22Rv1 (cell line): ENCODE results near the gene SRSF3.

Experiments
- ZFX ChIP-seq: fragments of 450-650 bp; IDR thresholded peaks from 2 replicates; pipeline ENCODE4 v1.6.1; 2017; ENCODE audit warnings: antibody characterized with exemption, borderline replicate concordance
- TF ChIP-seq, protein P1 (sequence below): fragments of 450-650 bp; IDR thresholded peaks from 2 replicates; pipeline ENCODE4 v1.5.1; 2017; ENCODE audit warnings: mild to moderate bottlenecking

DNA sequence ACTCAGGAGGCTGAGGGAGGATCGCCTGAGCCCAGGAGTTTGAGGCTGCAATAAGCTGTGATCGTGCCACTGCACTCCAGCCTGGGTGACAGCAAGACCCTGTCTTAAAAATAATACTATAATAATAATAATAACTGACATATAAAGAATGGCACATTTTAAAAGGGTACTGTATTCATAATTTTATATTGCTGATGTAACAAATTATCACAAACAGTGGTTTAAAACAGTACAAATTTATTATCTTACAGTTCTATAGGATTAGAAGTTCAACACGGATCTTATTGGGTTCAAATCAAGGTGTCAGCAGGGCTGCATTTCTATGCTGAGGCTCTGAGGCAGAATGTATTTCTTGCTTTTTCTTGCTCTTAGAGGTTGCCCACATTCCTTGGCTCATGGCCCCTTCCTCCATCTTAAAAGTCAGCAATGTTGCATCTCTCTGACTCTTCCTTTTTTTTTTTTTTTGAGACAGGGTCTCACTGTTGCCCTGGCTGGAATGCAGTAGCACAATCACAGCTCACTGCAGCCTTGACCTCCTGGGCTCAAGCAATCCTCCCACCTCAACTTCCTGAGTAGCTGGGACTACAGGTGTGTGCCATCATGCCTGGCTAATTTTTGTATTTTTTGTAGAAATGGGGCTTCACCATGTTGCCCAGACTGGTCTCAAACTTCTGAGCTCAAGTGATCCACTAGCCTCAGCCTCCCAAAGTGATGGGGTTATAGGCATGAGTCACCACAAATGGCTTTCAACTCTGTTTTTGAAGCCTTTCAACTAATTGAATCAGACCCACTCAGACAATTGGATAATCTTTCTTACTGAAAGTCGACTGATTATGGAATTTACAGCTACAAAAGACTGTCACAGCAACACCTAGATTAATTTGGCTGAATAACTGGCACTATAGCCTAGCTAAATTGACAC, 22.8 kb upstream of the SRSF3 start:
- TF ChIP-seq, protein P1, sequence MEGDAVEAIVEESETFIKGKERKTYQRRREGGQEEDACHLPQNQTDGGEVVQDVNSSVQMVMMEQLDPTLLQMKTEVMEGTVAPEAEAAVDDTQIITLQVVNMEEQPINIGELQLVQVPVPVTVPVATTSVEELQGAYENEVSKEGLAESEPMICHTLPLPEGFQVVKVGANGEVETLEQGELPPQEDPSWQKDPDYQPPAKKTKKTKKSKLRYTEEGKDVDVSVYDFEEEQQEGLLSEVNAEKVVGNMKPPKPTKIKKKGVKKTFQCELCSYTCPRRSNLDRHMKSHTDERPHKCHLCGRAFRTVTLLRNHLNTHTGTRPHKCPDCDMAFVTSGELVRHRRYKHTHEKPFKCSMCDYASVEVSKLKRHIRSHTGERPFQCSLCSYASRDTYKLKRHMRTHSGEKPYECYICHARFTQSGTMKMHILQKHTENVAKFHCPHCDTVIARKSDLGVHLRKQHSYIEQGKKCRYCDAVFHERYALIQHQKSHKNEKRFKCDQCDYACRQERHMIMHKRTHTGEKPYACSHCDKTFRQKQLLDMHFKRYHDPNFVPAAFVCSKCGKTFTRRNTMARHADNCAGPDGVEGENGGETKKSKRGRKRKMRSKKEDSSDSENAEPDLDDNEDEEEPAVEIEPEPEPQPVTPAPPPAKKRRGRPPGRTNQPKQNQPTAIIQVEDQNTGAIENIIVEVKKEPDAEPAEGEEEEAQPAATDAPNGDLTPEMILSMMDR, result no peak
- no peak for TF ChIP-seq ZFX
